Fibroblast of skin of right biceps (primary cell): Measurements from ENCODE around the gene ABCD1.
A peak's percentile ranks its signal among the peaks of the same experiment; 100 is the strongest.
"Not testable (repeated sequence)": the region's sequence is repeated elsewhere in the genome, so short reads cannot be mapped to it uniquely, and the experiment has no call there.

Experiments used
- DNase-seq: peaks from one replicate; pipeline ENCODE4 v3.0.0-alpha.2; 2013

The ABCD1 gene

GRCh38 chrX:153724252-153725038, at the start of gene ABCD1, which contains the start of gene BCAP31:
ABCD1 (plus strand) TSS chrX:153724856; CDS start chrX:153725267, 411 bp downstream.
BCAP31 (minus strand) TSS chrX:153724387; CDS start chrX:153723244, 1,143 bp downstream.
- peak; percentile 88 for DNase-seq

GRCh38 chrX:153681175-153681574, 43.5 kb upstream of the ABCD1 start:
- no peak for DNase-seq

GRCh38 chrX:153683486-153683885, 41.2 kb upstream of the ABCD1 start:
- DNase-seq = not testable (repeated sequence)

GRCh38 chrX:153684467-153685155, 40.0 kb upstream of the ABCD1 start:
- DNase-seq = no peak

GRCh38 chrX:153685156-153685536, 39.5 kb upstream of the ABCD1 start:
- no peak for DNase-seq

GRCh38 chrX:153685751-153686696, 38.6 kb upstream of the ABCD1 start:
- no peak for DNase-seq

GRCh38 chrX:153686711-153687110, 37.9 kb upstream of the ABCD1 start:
- no peak for DNase-seq

GRCh38 chrX:153687121-153688039, 37.3 kb upstream of the ABCD1 start, which contains the start of gene SLC6A8:
SLC6A8 (plus strand) TSS chrX:153687926; CDS start chrX:153688575, 649 bp downstream.
- peak; percentile 75 for DNase-seq

GRCh38 chrX:153688071-153688470, 36.6 kb upstream of the ABCD1 start:
- DNase-seq = no peak

GRCh38 chrX:153688506-153688905, 36.1 kb upstream of the ABCD1 start:
- DNase-seq = no peak

GRCh38 chrX:153688911-153689590, 35.6 kb upstream of the ABCD1 start:
- no peak for DNase-seq

GRCh38 chrX:153689654-153690465, 34.8 kb upstream of the ABCD1 start:
- no peak for DNase-seq

GRCh38 chrX:153690466-153690865, 34.2 kb upstream of the ABCD1 start:
- no peak for DNase-seq

- not testable (repeated sequence) for DNase-seq
These were observed 33.4 kb upstream of the ABCD1 start for GRCh38 chrX:153691032-153691827.

GRCh38 chrX:153692003-153692402, 32.7 kb upstream of the ABCD1 start:
- no peak for DNase-seq

GRCh38 chrX:153692611-153693156, 32.0 kb upstream of the ABCD1 start:
- DNase-seq = no peak

GRCh38 chrX:153693216-153694086, 31.2 kb upstream of the ABCD1 start:
- no peak for DNase-seq

- DNase-seq = not testable (repeated sequence)
These were observed 30.4 kb upstream of the ABCD1 start for GRCh38 chrX:153694256-153694655.
